Stimulated activated CD8-positive, alpha-beta memory T cell treated with anti-CD3 and anti-CD28 coated beads, Interleukin-4, amount 100 ng/mL, for 48 hours (primary cell): Measurements from ENCODE around the gene HSPG2.

Experiments
- DNase-seq: peaks from one replicate; pipeline ENCODE4 v3.0.0-alpha.2; 2020

The HSPG2 gene

DNA sequence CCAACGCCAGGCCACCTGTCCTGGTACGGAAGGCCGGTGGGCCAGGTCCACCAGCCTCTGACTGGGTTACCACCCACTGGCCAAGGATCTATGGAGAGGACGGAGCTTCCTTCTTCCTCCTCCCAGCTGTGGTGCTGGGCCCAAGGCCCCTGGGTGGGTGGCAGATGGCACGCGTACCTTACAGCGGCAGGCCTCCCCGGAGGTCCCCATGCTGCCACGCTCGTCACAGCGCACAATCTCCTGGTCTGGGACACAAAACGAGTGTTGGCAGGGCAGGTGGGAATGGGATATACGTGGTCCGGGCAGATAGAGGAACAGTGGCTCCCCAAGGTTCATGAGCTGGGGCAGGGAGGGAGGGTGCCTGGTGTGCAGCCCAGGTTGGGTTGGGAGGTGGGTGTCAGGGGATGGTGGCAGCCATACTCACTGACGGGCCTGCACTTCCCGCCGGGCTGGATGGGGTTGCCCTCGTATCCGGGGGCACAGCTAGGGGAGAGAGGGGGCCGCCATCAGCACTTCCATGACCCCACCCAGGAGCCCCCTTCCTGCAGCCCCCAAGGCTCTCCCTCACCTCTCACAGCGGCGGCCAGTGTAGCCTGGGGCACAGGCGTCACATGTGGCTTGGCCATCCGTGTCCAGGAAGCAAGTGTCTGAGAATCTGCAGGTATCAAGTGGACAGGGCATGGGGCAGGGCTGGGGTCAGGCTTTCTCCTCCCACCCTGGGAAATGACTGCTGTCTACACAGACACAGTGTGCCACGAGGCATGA, 58.9 kb downstream of the HSPG2 start:
- no peak for DNase-seq

DNA sequence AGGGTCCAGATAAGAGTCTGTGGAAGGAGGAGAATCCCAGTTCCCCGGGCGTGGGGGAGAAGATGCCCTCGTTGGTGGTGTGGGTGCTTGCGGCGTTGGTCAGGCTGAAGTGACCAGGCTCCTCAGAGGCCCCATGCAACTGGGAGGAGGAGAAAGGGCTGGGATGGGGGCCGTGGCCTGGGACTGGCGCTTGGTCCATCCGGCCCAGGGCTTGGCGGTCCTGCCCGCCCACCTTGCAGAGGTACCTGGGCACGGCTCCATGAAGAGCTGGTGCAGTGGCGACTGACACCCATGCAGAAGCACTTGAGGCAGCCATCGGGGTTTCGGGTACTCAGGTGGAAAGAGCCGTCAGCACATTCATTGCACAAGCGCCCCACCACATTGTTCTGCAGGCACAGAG, 60.8 kb downstream of the HSPG2 start:
- no peak for DNase-seq

DNA sequence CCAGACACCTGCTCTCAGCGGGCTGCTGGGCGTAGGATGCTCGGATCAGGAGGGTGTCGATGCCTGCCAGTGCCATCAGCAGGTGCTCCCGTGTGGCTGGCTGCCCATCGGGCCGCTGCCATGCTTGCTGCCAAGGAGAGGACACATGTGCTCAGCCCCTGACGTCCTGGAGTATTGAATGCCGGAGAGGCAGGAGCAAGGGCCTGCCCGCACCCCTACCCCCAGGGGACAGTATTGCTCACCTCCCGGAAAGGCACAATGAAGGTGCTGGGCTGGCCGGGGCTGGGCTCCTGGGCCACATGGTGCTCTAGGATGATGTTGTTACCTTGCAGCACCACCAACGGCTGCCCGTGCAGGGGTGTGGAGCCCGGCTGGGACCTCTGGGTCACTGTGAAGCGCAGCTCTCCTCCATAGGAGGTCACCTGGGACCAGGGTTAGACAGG, 61.5 kb downstream of the HSPG2 start:
- no peak for DNase-seq

DNA sequence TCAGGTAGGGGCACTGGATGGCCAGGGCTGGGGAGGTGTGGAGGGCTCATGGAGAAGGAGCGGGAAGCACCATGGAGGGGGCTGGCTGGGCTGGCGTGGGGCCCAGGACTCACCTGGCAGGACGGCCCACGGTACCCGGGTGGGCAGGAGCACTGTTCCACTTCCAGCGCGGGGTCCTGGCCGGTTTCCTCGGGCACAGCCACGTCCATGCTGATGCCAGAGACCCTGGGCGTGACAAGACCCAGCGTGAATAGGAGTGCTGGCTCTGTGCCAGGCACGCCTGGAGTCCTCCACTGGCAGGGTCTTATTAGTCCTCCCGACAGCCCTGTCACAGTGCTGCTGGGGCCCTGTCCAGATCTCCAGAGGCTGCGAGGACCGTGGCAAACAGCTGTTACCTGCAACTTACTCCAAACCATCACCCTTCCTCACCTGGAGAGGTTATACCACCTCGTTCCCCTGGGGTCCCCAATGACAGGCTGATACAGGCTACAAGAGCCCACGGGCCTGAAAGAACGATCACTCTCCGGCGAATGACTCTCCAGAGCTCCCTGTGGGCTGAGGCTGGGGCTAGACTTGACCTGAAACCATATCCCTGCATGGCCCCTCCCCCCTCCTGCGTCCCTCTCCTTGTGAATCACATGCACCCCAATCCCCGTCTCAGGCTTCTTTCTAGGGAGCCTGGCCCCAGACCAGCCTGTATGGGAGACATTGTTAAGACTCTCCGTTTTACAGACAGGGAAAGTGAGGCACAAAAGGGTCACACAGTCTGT, 62.1 kb downstream of the HSPG2 start:
- DNase-seq = no peak

DNA sequence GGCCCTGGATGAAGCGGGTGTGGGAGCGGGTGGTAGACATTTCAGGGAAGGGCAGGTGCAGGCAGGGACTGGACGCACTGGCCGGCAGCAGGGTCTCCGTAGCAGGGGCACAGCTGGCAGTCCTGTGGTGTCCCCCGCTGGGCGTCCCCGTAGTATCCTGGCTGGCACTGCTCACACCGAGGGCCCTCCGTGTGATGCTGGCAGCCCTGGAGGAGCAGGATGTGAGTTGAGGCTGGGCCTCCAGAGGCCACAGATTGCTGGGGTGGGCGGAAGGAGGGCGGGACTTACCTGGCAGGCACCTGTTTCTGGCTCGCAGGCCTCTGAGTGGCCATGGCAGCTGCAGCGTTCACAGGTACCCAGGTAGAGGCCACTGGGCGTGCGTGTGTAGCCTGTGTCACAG, 62.8 kb downstream of the HSPG2 start:
- no peak for DNase-seq

DNA sequence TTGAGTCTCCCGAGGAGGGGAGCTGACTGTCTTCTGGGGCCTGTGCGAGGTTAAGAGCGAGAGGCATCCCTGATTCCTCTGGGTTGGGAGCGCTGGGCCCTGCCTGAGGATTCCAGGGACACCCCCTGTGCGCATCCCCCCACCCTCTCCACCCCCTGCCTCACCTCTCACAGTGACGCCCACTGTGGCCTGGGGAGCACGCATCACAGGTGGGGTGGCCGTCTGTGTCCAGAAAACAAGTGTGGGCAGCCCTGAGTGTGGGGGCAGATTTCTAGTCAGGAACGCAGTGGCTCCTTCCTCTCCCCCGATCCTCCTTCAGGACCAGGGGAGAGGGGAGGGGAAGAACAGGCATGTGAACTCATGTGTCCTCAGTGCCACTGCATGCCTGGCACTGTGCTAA, 63.3 kb downstream of the HSPG2 start:
- DNase-seq = no peak

DNA sequence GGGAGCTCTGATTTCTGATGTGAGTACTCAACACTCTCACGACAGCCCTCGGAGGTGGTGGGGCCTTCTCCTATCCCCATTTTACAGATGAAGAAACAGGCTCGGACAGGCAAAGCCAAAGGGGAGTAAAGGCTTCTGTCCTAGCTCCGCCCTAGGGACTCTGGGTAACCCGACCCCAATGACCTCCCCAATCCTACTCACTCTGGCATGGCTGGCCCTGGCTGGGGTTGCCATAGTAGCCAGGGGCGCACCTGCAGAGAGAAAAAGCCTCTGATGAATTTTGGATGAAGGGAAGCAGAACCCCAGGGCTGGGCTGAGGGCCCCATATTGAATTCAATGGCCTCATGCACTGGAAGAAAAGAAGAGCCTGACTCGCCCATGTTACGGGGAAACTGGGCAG, 63.9 kb downstream of the HSPG2 start:
- DNase-seq = no peak

DNA sequence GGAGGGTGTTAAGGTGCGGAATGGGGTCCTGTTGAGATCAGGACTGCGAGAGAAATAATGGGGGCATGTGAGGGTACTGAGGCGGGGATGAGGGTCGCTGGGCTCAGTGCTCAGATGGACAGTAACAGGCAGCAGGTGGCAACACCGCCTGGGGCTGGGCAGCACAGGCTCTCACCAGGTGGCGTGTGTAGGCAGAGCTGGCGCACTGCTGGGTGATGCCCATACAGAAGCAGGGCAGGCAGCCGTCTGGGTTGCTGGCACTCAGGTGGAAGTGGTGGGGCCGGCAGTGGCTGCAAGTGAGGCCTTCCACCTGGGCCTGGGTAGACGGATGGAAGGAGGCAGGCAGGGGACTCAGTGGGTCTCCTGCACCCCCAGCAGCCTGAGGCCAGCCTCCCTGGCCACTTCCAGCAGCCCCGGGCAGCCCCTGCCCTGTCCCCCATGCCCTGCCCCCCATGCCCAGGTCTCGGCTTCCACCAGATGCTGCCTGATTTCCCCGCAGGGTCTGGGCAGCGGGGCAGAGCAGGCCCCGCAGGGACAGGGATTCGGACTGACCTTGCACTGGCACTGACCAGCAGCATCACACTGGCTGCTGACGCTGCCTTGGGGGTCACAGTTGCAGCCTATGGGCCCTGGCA, 64.5 kb downstream of the HSPG2 start:
- no peak for DNase-seq

DNA sequence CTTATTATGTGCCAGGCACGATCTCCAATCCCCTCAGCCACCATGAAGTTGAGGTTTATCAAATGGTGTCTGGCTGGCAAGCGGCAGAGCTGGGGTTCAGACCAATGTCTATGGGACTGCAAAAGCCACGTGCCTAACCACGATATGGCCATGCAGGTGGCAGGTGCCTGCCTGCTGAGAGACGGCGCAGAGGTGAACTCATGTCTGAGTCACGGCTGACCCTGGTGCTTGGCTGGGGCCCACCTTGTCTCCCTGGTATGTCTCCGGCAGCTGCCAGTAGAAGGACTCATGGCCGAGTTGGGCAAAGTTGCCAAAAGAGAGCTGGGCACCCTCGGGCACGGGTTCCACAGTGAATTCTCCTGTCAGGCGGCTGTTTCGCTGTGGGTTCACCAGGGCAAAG, 65.2 kb downstream of the HSPG2 start:
- no peak for DNase-seq

DNA sequence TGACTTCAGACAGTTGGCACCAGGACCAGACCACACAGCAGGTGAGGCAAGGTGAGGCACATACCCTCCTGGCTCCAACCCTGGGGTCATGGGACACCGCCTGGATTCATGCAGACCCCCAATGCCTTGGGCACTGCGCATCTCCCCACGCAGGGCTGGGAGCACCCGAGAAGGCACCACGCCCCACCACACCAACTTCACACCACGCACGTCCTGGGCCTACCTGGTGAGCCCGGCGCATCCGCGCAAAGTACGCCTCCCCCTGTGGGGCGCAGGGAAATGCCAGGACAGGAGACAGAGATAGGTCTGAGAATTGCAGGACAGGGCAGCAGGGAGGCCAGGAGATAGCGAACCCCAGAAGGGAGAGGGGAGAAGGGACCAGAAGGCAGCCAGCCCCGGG, 66.5 kb downstream of the HSPG2 start:
- DNase-seq = no peak

DNA sequence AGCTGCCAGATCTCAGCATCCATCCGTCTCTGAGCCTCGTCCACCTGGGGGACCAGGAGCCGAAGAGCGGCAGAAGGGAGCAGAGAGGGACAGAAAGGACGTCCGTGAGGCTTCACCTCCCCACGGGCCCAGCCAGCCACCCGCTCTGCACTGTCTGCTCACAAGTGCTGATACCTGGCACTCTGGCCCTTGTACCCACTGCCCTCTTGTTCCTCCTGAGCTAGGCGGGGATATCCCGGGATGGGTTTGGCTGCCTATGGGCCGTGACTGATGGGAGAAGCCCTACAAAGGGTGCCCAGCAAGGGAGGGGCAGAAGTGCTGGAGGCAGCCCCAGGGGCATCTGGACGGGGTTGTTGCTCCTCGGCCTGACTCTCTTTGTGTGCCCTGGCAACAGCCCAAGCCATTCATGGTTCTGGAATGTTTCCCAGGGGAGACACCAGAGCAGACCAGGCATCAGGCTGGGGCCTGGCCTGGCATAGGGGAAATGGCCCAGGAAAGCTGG, 67.4 kb downstream of the HSPG2 start:
- DNase-seq = no peak

DNA sequence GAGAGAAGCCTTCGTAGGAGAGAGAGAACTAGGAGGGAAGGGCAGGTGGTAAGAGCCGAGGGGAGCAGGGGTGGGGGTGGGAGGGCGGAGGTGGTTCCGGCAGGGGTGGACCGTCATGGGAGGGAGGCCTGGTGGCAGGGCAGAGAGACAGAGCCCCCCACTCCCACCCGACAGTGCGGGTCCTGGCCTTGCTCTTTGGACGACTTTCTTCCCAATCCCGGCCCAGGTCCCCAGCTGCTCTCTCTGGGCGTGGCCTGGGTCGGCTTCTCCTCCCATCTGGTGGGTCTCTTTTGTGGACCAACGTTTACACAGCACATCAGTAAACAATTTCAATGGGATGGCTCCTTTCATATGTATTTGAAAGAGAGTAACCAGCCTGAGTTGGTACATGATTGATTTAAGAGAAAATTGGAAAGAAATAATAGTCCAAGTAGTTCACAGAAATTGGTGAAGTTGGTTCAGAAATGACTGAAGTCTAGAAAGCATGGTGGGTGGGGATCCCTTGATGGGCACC, 68.1 kb downstream of the HSPG2 start:
- DNase-seq = no peak

DNA sequence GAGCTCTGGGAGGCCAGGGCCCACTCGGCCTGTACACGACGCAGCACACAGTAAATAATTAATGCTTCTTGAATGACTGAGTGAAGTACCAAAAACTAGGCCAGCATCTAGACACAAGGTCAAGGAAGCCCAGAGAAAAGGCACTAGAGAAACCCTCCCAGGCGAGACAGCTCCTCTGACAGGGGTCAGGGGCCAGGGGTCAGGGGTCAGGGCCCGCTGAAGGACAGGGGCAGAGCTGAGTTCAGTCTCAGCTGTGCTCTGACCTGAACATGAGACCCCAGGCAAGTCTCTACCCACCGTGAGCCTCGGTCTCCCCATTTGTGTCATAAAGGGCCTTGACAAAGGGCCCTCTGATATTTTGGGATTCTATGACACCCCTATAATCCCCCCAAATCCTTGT, 68.6 kb downstream of the HSPG2 start:
- no peak for DNase-seq

DNA sequence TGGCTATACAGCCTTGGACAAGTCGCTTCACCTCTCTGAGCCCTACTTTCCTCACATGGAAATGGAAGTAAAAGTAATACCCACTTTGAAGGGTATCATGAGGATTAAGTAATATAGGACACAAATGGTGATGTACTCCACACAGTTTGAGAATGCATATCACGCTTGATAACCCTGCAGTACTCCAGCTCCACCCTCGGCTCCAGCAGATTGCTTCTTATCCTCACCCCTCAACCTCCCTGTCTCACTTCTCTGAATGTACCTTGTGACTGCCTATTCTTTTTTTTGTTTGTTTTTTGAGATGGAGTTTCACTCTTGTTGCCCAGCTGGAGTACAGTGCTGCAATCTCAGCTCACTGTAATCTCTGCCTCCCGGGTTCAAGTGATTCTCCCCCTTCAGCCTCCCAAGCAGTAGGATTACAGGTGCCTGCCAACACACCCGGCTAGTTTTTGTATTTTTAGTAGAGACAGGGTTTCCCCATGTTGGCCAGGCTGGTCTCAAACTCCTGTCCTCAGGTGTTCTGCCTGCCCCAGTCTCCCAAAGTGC, 69.6 kb downstream of the HSPG2 start:
- no peak for DNase-seq

DNA sequence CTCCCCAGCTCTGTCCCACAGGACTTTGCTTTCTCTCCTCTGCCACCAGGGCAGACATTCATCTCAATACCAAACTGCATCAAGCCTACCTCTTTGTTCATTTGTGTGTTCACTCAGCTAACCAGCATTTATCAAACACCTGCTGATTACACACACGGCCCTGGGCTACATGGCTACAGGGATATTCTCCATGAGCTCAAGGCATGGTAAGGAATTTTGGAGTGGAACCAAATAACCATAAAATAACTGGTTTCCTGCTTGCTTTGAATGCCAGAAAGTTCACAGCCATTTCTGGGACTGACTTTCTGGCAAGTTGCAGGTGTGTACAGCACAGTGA, 70.4 kb downstream of the HSPG2 start:
- no peak for DNase-seq

DNA sequence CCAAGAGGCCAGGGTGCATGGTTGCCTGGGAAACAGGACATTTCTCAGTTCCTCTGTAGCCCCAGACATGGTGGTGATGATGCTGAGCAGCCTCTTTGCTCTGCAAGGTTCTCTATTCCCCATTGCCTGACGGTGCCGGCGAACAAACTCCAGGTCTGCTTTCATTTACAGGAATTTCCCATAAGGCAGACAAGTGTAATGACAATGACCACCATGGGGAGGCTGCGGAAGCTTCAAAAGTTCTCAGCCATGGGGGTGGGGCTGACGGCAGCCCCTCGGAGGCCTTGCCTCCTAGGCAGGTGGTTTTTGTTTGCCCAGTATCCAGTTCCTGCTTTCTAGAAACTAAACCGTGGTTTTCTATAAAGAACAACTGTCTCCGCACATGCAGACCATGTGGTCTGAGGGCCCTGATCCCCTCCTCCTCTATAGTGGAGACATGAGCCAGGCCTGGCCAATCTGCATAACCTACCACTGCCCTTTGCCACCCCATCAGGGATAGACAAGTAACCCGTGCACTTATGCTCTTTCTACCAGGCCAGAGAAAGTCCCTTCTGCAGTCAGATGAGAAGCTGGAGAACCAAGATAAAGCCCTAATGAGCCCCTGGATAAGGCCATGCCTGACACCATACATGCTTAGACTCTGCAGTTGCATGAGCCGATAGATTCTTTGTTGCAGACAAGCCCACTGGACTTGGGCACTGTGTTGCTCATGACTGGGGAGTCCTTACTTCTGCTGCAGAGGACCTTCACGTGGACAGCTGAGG, 71.0 kb downstream of the HSPG2 start:
- DNase-seq = no peak

DNA sequence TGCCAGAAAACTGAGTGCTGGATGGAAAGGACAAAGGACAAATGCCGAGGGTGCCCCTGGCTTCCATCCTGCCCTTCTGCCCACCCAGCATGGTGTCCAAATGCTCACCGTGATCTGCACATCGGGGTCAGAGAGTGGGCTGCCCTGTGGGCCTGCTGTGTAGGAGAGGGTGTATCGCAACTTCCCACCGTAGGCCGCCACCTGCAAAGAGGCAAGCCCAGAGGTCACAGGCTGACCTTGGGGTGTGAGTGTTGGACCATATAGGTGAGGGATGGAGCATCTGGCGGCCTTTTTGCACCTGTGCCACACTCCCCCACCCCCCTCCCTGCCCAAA, 71.5 kb downstream of the HSPG2 start:
- DNase-seq = no peak

DNA sequence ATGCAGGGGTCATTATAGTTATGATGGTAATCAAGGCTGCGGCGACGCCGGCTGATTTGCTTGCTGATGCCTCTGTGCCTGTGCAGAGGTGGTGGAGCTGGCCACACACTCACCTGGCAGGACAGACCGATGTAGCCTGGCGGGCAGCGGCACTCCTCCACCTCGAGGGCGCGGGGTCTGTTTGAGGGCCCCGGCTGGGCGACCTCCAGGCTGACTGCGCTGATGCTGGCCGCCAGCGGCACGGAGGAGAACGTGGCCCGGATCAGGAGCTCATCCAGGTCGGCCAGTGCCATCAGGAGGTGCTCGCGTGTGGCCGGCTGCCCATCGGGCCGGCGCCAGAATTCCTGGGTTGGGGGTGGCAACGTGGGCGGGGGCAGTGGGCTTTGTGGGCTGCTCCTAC, 72.4 kb downstream of the HSPG2 start:
- DNase-seq = no peak

DNA sequence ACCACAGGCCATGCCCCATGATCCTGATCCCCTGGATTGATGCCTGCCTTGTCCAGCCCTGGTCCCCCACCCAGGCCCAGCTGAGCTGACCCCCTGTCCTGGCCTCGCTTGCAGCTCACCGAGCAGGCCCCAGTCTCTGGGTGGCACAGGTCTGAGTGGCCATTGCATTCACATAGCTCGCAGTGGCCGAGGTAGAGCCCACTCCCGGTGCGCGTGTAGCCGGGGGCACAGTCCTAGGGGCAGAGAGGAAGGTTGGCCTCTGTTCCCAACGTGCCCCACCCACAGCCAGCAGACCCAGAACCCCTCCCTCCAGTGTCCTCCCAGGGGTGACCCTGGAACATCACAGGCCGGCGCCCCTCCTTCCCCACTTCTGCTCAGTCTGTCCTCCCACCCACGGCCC, 73.1 kb downstream of the HSPG2 start:
- no peak for DNase-seq

DNA sequence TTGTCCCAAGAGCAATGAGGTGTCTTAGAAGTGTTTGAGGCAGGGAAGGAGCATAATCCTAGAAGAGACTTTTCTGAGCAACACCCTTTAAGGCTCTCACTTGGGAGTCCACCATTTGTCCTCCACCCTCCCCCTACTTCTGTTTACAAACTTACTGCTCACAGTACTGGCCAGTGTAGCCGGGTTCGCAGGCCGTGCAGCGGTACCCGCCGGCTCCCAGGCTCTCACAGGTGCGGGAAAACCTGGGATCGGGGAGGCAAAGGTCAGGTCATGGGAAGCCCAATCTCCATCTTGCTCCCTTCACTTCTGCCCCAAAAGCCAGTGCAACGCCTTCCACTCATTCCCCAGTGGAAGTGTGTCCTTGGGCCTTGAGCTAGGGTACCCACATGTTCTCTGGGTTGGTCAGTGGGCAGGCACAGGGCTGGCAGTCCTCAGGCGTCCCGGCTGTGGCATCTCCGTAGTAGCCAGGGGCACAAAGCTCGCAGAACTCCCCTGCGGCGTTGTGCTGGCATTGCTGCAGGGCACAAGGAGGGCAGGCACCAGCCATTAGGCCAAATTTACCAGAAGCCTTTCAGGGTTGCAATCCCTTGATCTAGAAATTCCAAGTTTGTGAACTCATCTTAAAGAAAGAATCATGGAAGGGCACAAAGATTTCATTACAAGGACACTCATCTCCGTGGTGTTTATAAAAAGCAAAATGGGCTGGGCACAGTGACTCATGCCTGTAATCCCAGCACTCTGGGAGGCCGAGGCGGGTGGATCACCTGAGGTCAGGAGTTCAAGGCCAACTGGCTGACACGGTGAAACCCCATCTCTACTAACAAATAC, 75.3 kb downstream of the HSPG2 start:
- no peak for DNase-seq

DNA sequence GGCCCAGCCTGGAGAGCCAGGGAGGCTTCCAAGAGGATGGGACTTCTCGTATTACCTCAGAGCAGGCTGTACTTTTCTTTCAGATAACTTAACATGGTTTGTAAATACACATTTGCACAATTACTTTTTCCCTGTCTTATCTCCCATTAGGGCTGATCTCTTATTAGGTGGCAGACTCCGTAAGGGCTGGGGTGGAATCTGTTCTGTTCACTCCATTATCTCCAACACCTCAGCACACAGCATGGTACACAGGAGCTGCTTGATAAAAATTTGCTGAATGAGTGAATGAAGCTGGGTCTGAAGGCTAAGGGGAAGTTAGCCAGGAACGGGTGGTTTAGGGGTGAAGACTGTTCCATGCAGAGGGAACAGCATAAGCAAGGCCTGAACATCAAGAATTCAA, 76.1 kb downstream of the HSPG2 start:
- no peak for DNase-seq

DNA sequence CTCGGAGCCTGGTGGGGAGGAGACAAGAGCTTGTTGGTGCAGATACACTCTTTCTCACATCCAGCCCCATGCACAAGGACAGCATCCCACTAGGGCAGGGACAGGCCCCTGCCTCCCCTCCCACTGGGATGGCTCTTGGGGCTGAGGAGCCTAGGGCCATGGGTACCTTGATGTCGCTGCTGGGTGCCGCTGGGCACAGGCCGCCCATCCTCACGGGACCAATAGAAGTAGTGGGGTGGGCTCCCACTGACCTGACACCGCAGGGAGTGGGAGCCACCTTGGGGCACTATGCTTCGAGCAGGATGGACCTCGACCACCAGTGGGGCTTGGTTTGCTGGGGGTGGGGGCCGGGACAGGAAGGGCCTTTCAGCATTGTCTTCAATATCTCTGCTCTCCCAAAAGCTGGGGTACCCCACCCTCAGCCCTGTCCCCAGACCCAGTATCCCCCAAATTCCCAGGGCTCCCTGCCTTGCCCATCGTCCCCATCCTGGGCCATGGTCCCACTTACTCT, 77.4 kb downstream of the HSPG2 start:
- no peak for DNase-seq
